SKM-1 (cell line): Measurements from ENCODE around the gene TRAPPC3.

Source experiments
- DNase-seq: peaks from one replicate; lab custom pipeline; 2025; ENCODE audit not compliant: unreplicated experiment; lab: John Stamatoyannopoulos, UW

The TRAPPC3 gene

GRCh38 chr1:36087233-36088123 lies 61.8 kb downstream of the TRAPPC3 start:
- DNase-seq: no peak
